Keratinocyte (primary cell): ENCODE measurements around the gene MICOS13. TPM values are rescaled to one million over a fixed set of nuclear protein-coding genes. Genes with fewer than 3 reads are reported as not detected.

Experiments used
- DNase-seq: peaks from one replicate; pipeline ENCODE4 v3.0.0-alpha.2; 2011; ENCODE audit warnings: low read depth, missing footprints, low spot score
- FAIRE-seq: peaks from 2 replicates; lab custom pipeline; 2011; peaks lifted over from hg19 to GRCh38; lab: Jason Lieb, UNC
- H2AFZ ChIP-seq: 2 replicates; pipeline ENCODE4 v1.6.0; 2012; ENCODE audit warnings: low read length, control low read depth, inconsistent platforms; ENCODE audit not compliant: control insufficient read depth
- H3K27ac ChIP-seq: 2 replicates; pipeline ENCODE4 v1.5.1; 2011; ENCODE audit warnings: low read length; ENCODE audit not compliant: control insufficient read depth, insufficient read depth
- H3K27me3 ChIP-seq: 3 replicates; pipeline ENCODE4 v1.6.0; 2011; ENCODE audit warnings: low read length; ENCODE audit not compliant: control insufficient read depth, insufficient read depth; ENCODE audit errors: extremely low read depth
- H3K36me3 ChIP-seq, 2 experiments: 2 replicates in 1 of 2; 3 replicates in 1 of 2; pipeline ENCODE4 v1.5.1; 2011; ENCODE audit warnings: low read length in 2 of 2, mild to moderate bottlenecking in 1 of 2; ENCODE audit not compliant: control insufficient read depth in 2 of 2, insufficient read depth in 2 of 2; ENCODE audit errors: extremely low read depth in 1 of 2
- H3K4me1 ChIP-seq: 3 replicates; pipeline ENCODE4 v1.5.1; 2011; ENCODE audit warnings: low read length; ENCODE audit not compliant: control insufficient read depth, insufficient read depth; ENCODE audit errors: extremely low read depth
- H3K4me2 ChIP-seq: 3 replicates; pipeline ENCODE4 v1.6.0; 2011; ENCODE audit warnings: low read depth, low read length; ENCODE audit not compliant: control insufficient read depth, insufficient read depth; ENCODE audit errors: extremely low read depth
- H3K4me3 ChIP-seq, 3 experiments: fragments of 200-600 bp in 1 of 3; sonication (generic) in 1 of 3; 2 replicates in 2 of 3; 3 replicates in 1 of 3; pipeline ENCODE4 v1.5.1; 2011 to 2016; ENCODE audit warnings: low read length in 3 of 3, mild to moderate bottlenecking in 3 of 3, control low read depth in 2 of 3, inconsistent platforms in 1 of 3, low read depth in 1 of 3, mixed read lengths in 1 of 3, mixed run types in 1 of 3, moderate library complexity in 1 of 3; ENCODE audit not compliant: control insufficient read depth in 2 of 3, insufficient read depth in 2 of 3; ENCODE audit errors: extremely low read depth in 1 of 3
- H3K79me2 ChIP-seq: 2 replicates; pipeline ENCODE4 v1.6.0; 2012; ENCODE audit warnings: low read length; ENCODE audit not compliant: control insufficient read depth, insufficient read depth
- H3K9ac ChIP-seq: 3 replicates; pipeline ENCODE4 v1.6.0; 2011; ENCODE audit warnings: low read length; ENCODE audit not compliant: control insufficient read depth, insufficient read depth; ENCODE audit errors: extremely low read depth
- H3K9me1 ChIP-seq: 3 replicates; pipeline ENCODE4 v1.6.0; 2011; ENCODE audit warnings: low read length; ENCODE audit not compliant: control insufficient read depth, insufficient read depth; ENCODE audit errors: extremely low read depth
- H3K9me3 ChIP-seq: 2 replicates; pipeline ENCODE4 v1.5.1; 2012; ENCODE audit warnings: low read depth, low read length; ENCODE audit not compliant: control insufficient read depth
- H4K20me1 ChIP-seq: 3 replicates; pipeline ENCODE4 v1.6.0; 2011; ENCODE audit warnings: low read length; ENCODE audit not compliant: control insufficient read depth, insufficient read depth; ENCODE audit errors: extremely low read depth
- EZH2 ChIP-seq: IDR thresholded peaks from one replicate; pipeline ENCODE4 v1.6.1; 2012; ENCODE audit warnings: inconsistent platforms, mild to moderate bottlenecking, low read length, moderate library complexity
- dilution Hi-C: fragments of 300-500 bp; cut with MboI; formaldehyde crosslinking; loops from one replicate; pipeline ENCODE4 v1.7.0; 2020; ENCODE audit warnings: low sequenced_read_pairs; ENCODE audit not compliant: extremely low pct_ligation_motif_present
- polyA plus RNA-seq, 5 experiments: library from polyadenylated mRNA; depleted of rRNA in 3 of 5; stranded (reverse) in 3 of 5; stranded (forward) in 1 of 5; unstranded in 1 of 5; fragments of >200 nt; gene quantifications; 1 replicate in 1 of 5; 2 replicates in 3 of 5; 3 replicates in 1 of 5; pipeline versions ENCODE4 v1.2.1 to v1.2.3, GENCODE V29; 2011 to 2012; ENCODE audit warnings: missing spikeins in 2 of 5, low read depth in 1 of 5, low replicate concordance in 1 of 5
- TF ChIP-seq, protein P1 (sequence below), 3 experiments: IDR thresholded peaks in 1 of 3; conservative IDR thresholded peaks in 1 of 3; optimal IDR thresholded peaks in 1 of 3; 2 replicates in 2 of 3; 3 replicates in 1 of 3; pipeline versions ENCODE3 to v1.5.1; 2011; ENCODE audit warnings: low read length in 3 of 3, mild to moderate bottlenecking in 3 of 3, moderate library complexity in 2 of 3, control low read depth in 1 of 3, inconsistent platforms in 1 of 3; ENCODE audit not compliant: insufficient read depth in 2 of 3; ENCODE audit errors: extremely low read depth in 1 of 3

MICOS13 gene
- polyA plus RNA-seq, 1 donor (not counting 4 experiments of a cell fraction or from before 2014, with no cell fraction given) = 35.2 TPM

GRCh38 chr19:5694956-5695648 is 14.8 kb upstream of the MICOS13 start:
- H3K9me3 ChIP-seq = no peaks in the 10 kb centered on the region
- H3K4me3 ChIP-seq = no peak overlapping the region
- H3K4me2 ChIP-seq = no peak overlapping the region
- no peak overlapping the region for H3K27ac ChIP-seq
- peaks cover 52% of the 10 kb centered on the region for H3K79me2 ChIP-seq
- no peak overlapping the region for H2AFZ ChIP-seq
- peaks cover 14 to 64% of the 10 kb centered on the region in 2 experiments for H3K36me3 ChIP-seq
- peaks cover 47% of the 10 kb centered on the region for H4K20me1 ChIP-seq
- no peak for FAIRE-seq
- DNase-seq = no peak
- peaks cover 7% of the 10 kb centered on the region for H3K4me1 ChIP-seq
- TF ChIP-seq, protein P1, sequence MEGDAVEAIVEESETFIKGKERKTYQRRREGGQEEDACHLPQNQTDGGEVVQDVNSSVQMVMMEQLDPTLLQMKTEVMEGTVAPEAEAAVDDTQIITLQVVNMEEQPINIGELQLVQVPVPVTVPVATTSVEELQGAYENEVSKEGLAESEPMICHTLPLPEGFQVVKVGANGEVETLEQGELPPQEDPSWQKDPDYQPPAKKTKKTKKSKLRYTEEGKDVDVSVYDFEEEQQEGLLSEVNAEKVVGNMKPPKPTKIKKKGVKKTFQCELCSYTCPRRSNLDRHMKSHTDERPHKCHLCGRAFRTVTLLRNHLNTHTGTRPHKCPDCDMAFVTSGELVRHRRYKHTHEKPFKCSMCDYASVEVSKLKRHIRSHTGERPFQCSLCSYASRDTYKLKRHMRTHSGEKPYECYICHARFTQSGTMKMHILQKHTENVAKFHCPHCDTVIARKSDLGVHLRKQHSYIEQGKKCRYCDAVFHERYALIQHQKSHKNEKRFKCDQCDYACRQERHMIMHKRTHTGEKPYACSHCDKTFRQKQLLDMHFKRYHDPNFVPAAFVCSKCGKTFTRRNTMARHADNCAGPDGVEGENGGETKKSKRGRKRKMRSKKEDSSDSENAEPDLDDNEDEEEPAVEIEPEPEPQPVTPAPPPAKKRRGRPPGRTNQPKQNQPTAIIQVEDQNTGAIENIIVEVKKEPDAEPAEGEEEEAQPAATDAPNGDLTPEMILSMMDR (optimal IDR thresholded peaks at IDR 0.05 in 1 of 3, IDR thresholded peaks at IDR 0.05 in 1 of 3, conservative IDR thresholded peaks at IDR 0.05 in 1 of 3; ENCODE audit: extremely low read depth in 1 of 3, insufficient read depth in 2 of 3, low read length in 3 of 3) = no peak
- TF ChIP-seq EZH2 = no peak
- H3K9ac ChIP-seq = no peak overlapping the region
- H3K27me3 ChIP-seq = no peaks in the 10 kb centered on the region
- H3K9me1 ChIP-seq = no peaks in the 10 kb centered on the region
- dilution Hi-C loops = no loop called here

- Histone ChIP-seq H3K27me3 (no peaks in the 10 kb centered on the region), H3K27ac (no peak overlapping the region), H3K36me3 (peaks cover 14 to 64% of the 10 kb centered on the region in 2 experiments), H2AFZ (no peak overlapping the region), H3K9me3 (no peaks in the 10 kb centered on the region), H4K20me1 (peaks cover 47% of the 10 kb centered on the region), H3K79me2 (peaks cover 52% of the 10 kb centered on the region), H3K4me3 (no peak overlapping the region), H3K9me1 (no peaks in the 10 kb centered on the region), H3K9ac (no peak overlapping the region), H3K4me2 (no peak overlapping the region), H3K4me1 (peaks cover 7% of the 10 kb centered on the region)
- DNase-seq (no peak), FAIRE-seq (no peak)
- dilution Hi-C loops = no loop called here
- TF ChIP-seq, protein P1 (optimal IDR thresholded peaks at IDR 0.05 in 1 of 3, IDR thresholded peaks at IDR 0.05 in 1 of 3, conservative IDR thresholded peaks at IDR 0.05 in 1 of 3; ENCODE audit: extremely low read depth in 1 of 3, insufficient read depth in 2 of 3, low read length in 3 of 3) = no peak
- no peak for TF ChIP-seq EZH2
These were observed 14.0 kb upstream of the MICOS13 start for GRCh38 chr19:5694167-5694955.
